ENCODE results near the gene CYB561A3. TPM values are rescaled to one million over a fixed set of nuclear protein-coding genes. Genes with fewer than 3 reads are reported as not detected.

The CYB561A3 gene
- total RNA-seq, 1 experiment from 2014 or later = 34.9 TPM

- Mint-ChIP-seq H3K9me3 (ENCODE audit: unreplicated experiment) (no peaks in the 10 kb centered on the region), H3K27ac (ENCODE audit: unreplicated experiment) (no peak overlapping the region), H3K4me1 (ENCODE audit: low read depth, unreplicated experiment) (no peaks in the 10 kb centered on the region), H3K36me3 (ENCODE audit: insufficient read depth, unreplicated experiment) (peaks cover 96% of the 10 kb centered on the region), H3K27me3 (ENCODE audit: insufficient read depth, unreplicated experiment) (no peaks in the 10 kb centered on the region), H3K4me3 (ENCODE audit: unreplicated experiment) (no peak overlapping the region)
- intact Hi-C loops (cut with micrococcal nuclease; ENCODE audit: unreplicated experiment) = no loop called here
- no peak for TF ChIP-seq CTCF (IDR thresholded peaks at IDR 0.05; ENCODE audit: insufficient read depth in 1 of 2, low read depth in 1 of 2, low read length in 1 of 2, severe bottlenecking in 1 of 2, unreplicated experiment in 1 of 2)
- Histone ChIP-seq H3K36me3 (ENCODE audit: control insufficient read depth, insufficient read depth, low read length) (peaks cover 3% of the 10 kb centered on the region), H3K27me3 (replicated peaks; ENCODE audit: control insufficient read depth, insufficient read depth, low read length) (no peaks in the 10 kb centered on the region), H3K4me1 (no peaks in the 10 kb centered on the region), H3K4me3 (ENCODE audit: low read depth, low read length) (no peak overlapping the region), H3K9me3 (no peaks in the 10 kb centered on the region)
- ChIA-PET CTCF (no interaction called here), POLR2A (no interaction called here)
- DNase-seq = no peak
- BruUV-seq (replicated peaks) = no TSS peak
Measured at GRCh38 chr11:61406067-61406466, 44.4 kb upstream of the CYB561A3 start.

- no peaks in the 10 kb centered on the region for H3K4me1 ChIP-seq
- peaks cover 93% of the 10 kb centered on the region for H3K36me3 Mint-ChIP-seq (ENCODE audit: insufficient read depth, unreplicated experiment)
- DNase-seq = no peak
- no peak overlapping the region for H3K4me3 ChIP-seq (ENCODE audit: low read depth, low read length)
- no peak for TF ChIP-seq CTCF (IDR thresholded peaks at IDR 0.05; ENCODE audit: insufficient read depth in 1 of 2, low read depth in 1 of 2, low read length in 1 of 2, severe bottlenecking in 1 of 2, unreplicated experiment in 1 of 2)
- H3K9me3 ChIP-seq = no peaks in the 10 kb centered on the region
- H3K27me3 ChIP-seq (replicated peaks; ENCODE audit: control insufficient read depth, insufficient read depth, low read length) = no peaks in the 10 kb centered on the region
- no peaks in the 10 kb centered on the region for H3K27me3 Mint-ChIP-seq (ENCODE audit: insufficient read depth, unreplicated experiment)
- H3K4me1 Mint-ChIP-seq (ENCODE audit: low read depth, unreplicated experiment) = no peaks in the 10 kb centered on the region
- H3K4me3 Mint-ChIP-seq (ENCODE audit: unreplicated experiment) = no peak overlapping the region
- H3K9me3 Mint-ChIP-seq (ENCODE audit: unreplicated experiment) = no peaks in the 10 kb centered on the region
- CTCF ChIA-PET = no interaction called here
- no TSS peak for BruUV-seq (replicated peaks)
- no peak overlapping the region for H3K27ac Mint-ChIP-seq (ENCODE audit: unreplicated experiment)
- POLR2A ChIA-PET = no interaction called here
- intact Hi-C loops (cut with micrococcal nuclease; ENCODE audit: unreplicated experiment) = no loop called here
- peaks cover 3% of the 10 kb centered on the region for H3K36me3 ChIP-seq (ENCODE audit: control insufficient read depth, insufficient read depth, low read length)
Measured at GRCh38 chr11:61404641-61405040, 43.0 kb upstream of the CYB561A3 start.

DNA sequence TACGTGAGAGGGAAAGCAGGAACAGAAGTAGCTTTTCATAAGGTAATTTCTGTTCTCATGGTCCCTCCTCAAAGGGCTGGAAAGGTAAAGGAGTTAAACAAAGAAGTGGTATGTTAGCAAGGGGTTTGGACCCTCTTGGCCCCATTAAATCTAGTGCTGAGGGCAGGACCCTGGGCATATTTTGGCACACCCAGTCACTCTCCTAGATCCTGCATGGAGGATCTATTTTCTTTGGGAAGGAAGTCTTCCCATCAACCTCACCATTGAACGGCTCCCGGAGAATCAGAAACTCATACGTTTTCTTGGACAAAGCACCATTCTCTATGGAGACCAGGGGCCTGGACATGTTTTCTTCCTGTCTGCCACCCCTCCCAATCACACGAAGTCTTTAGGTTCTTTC, 42.4 kb upstream of the CYB561A3 start:
- Mint-ChIP-seq H3K9me3 (ENCODE audit: unreplicated experiment) (no peaks in the 10 kb centered on the region), H3K4me3 (ENCODE audit: unreplicated experiment) (no peak overlapping the region), H3K27me3 (ENCODE audit: insufficient read depth, unreplicated experiment) (no peaks in the 10 kb centered on the region), H3K36me3 (ENCODE audit: insufficient read depth, unreplicated experiment) (peaks cover 87% of the 10 kb centered on the region), H3K27ac (ENCODE audit: unreplicated experiment) (no peak overlapping the region), H3K4me1 (ENCODE audit: low read depth, unreplicated experiment) (no peaks in the 10 kb centered on the region)
- ChIA-PET POLR2A (no interaction called here), CTCF (no interaction called here)
- TSS peak; percentile 32 for BruUV-seq (replicated peaks)
- TF ChIP-seq CTCF (IDR thresholded peaks at IDR 0.05; ENCODE audit: insufficient read depth in 1 of 2, low read depth in 1 of 2, low read length in 1 of 2, severe bottlenecking in 1 of 2, unreplicated experiment in 1 of 2) = no peak
- Histone ChIP-seq H3K4me3 (ENCODE audit: low read depth, low read length) (no peak overlapping the region), H3K27me3 (replicated peaks; ENCODE audit: control insufficient read depth, insufficient read depth, low read length) (no peaks in the 10 kb centered on the region), H3K4me1 (no peaks in the 10 kb centered on the region), H3K9me3 (no peaks in the 10 kb centered on the region), H3K36me3 (ENCODE audit: control insufficient read depth, insufficient read depth, low read length) (peaks cover 3% of the 10 kb centered on the region)
- intact Hi-C loops (cut with micrococcal nuclease; ENCODE audit: unreplicated experiment) = no loop called here
- DNase-seq = no peak
